Measurements from ENCODE around the gene ATP6AP1. TPM values are rescaled to one million over a fixed set of nuclear protein-coding genes. Genes with fewer than 3 reads are reported as not detected.

The ATP6AP1 gene
- total and polyA plus RNA-seq, 2 of the 13 experiments (the other 11 are each of a cell fraction or from before 2014, with no cell fraction given) = 56.7 to 110 TPM

GRCh38 chrX:154452823-154453222 is 24.3 kb downstream of the ATP6AP1 start (continued):
- no peak for TF ChIP-seq HINFP (CRISPR knock-in tag; IDR thresholded peaks at IDR 0.05; ENCODE audit: low read depth)

GRCh38 chrX:154457491-154458115 is 29.1 kb downstream of the ATP6AP1 start:
- in situ Hi-C loops (cut with HindIII; ENCODE audit: extremely low pct_ligation_motif_present, low pct_unique_long_range_greater_than_20kb) (no loop called here), intact Hi-C loops (cut with micrococcal nuclease; ENCODE audit: unreplicated experiment) (no loop called here)
- H3K4me2 ChIP-seq (ENCODE audit: low read depth, low read length) = peak overlapping the region; percentile 73
- H3K4me3 ChIP-seq (replicated peaks in 1 of 3; ENCODE audit: insufficient read depth in 1 of 3, low read depth in 2 of 3, low read length in 3 of 3) = peak overlapping the region; percentile 16 to 87 (median 79); a peak in 5 of 6 replicates
- CTCF ChIA-PET (ENCODE audit: low intra/inter-chr PET ratio, low total read pairs) = no interaction called here
- no peaks in the 10 kb centered on the region for H3K27me3 ChIP-seq (ENCODE audit: control insufficient read depth in 1 of 2, insufficient read depth in 2 of 2, low read length in 2 of 2)
- no peaks in the 10 kb centered on the region for H4K20me1 ChIP-seq (ENCODE audit: insufficient read depth, low read length)
- no TSS peak for BruUV-seq (replicated peaks)
- peaks cover 9% of the 10 kb centered on the region for H3K79me2 ChIP-seq (ENCODE audit: insufficient read depth, low read length)
- H2AFZ ChIP-seq (ENCODE audit: low read length) = no peak overlapping the region
- no peaks in the 10 kb centered on the region for H3K9me3 ChIP-seq (ENCODE audit: low read length)
- ATAC-seq = peak; percentile 47
- peak overlapping the region; percentile 74 for H3K9ac ChIP-seq (ENCODE audit: insufficient read depth, low read depth, low read length)
- peaks cover 0 to 3% of the 10 kb centered on the region in 2 experiments; a peak in 3 of 5 replicates for H3K36me3 ChIP-seq (replicated peaks in 1 of 2; ENCODE audit: control insufficient read depth in 1 of 2, insufficient read depth in 2 of 2, low read length in 2 of 2)
- 0 out of 2 replicates have a peak, but pooled peaks cover 4% of the 10 kb centered on the region for H3K4me1 ChIP-seq (ENCODE audit: insufficient read depth, low read length)
- FAIRE-seq = no peak
- H3K27ac ChIP-seq (ENCODE audit: extremely low read length, insufficient read depth, low read length) = no peak overlapping the region
- WGBS (ENCODE audit: low lambda C conversion rate) = 6% methylated on average over 17 of the region's 65 CpGs
- POLR2A ChIA-PET = interaction anchor here (0.6 to 1.4 kb wide), 5 partner anchors 29 to 87 kb away, joined by 3 to 6 read pairs (median 4); partner anchors contain the start of genes ATP6AP1, RPL10 and SLC10A3
- DNase-seq (ENCODE audit: low spot score) = no peak
- TF ChIP-seq ZNF770 (CRISPR knock-in tag; IDR thresholded peaks at IDR 0.05) (peak; percentile 77), ZNF441 (CRISPR knock-in tag; IDR thresholded peaks at IDR 0.05; ENCODE audit: borderline replicate concordance) (no peak), CBX1 (IDR thresholded peaks at IDR 0.05; ENCODE audit: low read depth) (no peak), ZNF580 (CRISPR knock-in tag; IDR thresholded peaks at IDR 0.05; ENCODE audit: borderline replicate concordance, low read depth) (no peak), ZNF746 (CRISPR knock-in tag; IDR thresholded peaks at IDR 0.05) (no peak), ATF7 (IDR thresholded peaks at IDR 0.05) (no peak), ATF7 (CRISPR knock-in tag; IDR thresholded peaks at IDR 0.05) (no peak), ZNF280D (CRISPR knock-in tag; IDR thresholded peaks at IDR 0.05) (no peak), BHLHE40 (IDR thresholded peaks at IDR 0.05; ENCODE audit: low read length) (peak; percentile 34; the same call in 1 of the 2 replicates), TBX2 (CRISPR knock-in tag; IDR thresholded peaks at IDR 0.05; ENCODE audit: borderline replicate concordance) (no peak), THAP8 (CRISPR knock-in tag; IDR thresholded peaks at IDR 0.05; ENCODE audit: borderline replicate concordance) (no peak)
